Parathyroid adenoma (tissue), 2 donors: ENCODE measurements around the gene MORC2.

ENCODE experiments used
- H2AFZ ChIP-seq: fragments of 300-600 bp; sonication (generic); one replicate; pipeline ENCODE4 v1.7.0; 2017; ENCODE audit warnings: antibody characterized with exemption, mild to moderate bottlenecking
- H3K27ac ChIP-seq: fragments of 300-600 bp; sonication (generic); one replicate; pipeline ENCODE4 v1.7.0; 2017
- H3K27me3 ChIP-seq: fragments of 300-600 bp; sonication (generic); one replicate; pipeline ENCODE4 v1.7.0; 2017; ENCODE audit warnings: low read length; ENCODE audit not compliant: control insufficient read depth, insufficient read depth
- H3K36me3 ChIP-seq: fragments of 300-600 bp; sonication (generic); one replicate; pipeline ENCODE4 v1.7.0; 2017; ENCODE audit warnings: low read length; ENCODE audit not compliant: control insufficient read depth, insufficient read depth
- H3K4me1 ChIP-seq: fragments of 300-600 bp; sonication (generic); one replicate; pipeline ENCODE4 v1.7.0; 2017; ENCODE audit warnings: control low read depth
- H3K4me2 ChIP-seq: fragments of 300-600 bp; sonication (generic); one replicate; pipeline ENCODE4 v1.7.0; 2017; ENCODE audit warnings: low read length
- H3K4me3 ChIP-seq: fragments of 300-600 bp; sonication (generic); one replicate; pipeline ENCODE4 v1.7.0; 2017; ENCODE audit warnings: low read depth, low read length
- H3K79me2 ChIP-seq: fragments of 300-600 bp; sonication (generic); one replicate; pipeline ENCODE4 v1.7.0; 2017; ENCODE audit warnings: control low read depth
- H3K9ac ChIP-seq: fragments of 300-600 bp; sonication (generic); one replicate; pipeline ENCODE4 v1.7.0; 2017; ENCODE audit warnings: mild to moderate bottlenecking
- H3K9me3 ChIP-seq: fragments of 300-600 bp; sonication (generic); one replicate; pipeline ENCODE4 v1.7.0; 2017; ENCODE audit warnings: low read length; ENCODE audit not compliant: control insufficient read depth
- TF ChIP-seq, protein P1 (sequence below): fragments of 300-600 bp; sonication (generic); IDR thresholded peaks from one replicate; pipeline ENCODE4 v1.7.0; 2017; ENCODE audit warnings: antibody characterized with exemption, mild to moderate bottlenecking
- donor health status: primary hyperparathyroidism.

The MORC2 gene

DNA sequence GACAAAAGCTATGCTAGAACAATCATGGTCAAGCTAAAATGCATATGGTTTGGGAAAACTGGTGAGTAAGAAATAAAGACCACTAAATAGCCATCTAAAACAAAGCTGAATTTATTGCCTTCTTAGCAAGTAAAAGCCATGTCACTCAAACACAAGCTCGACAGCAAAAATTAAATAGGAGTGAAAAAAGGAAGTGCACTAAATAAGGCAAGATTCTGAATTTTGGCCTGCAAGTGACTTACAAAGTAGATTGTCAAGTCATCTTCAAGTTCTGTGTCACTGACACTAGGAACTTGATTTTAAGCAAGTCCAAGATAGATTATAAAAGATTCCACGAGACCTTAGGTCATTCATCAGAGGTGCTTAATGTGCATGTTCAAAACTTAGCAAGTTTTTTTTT is 27.9 kb upstream of the MORC2 start:
- Histone ChIP-seq H3K79me2 (no peaks in the 10 kb centered on the region), H3K27ac (no peak overlapping the region)
- TF ChIP-seq, protein P1, sequence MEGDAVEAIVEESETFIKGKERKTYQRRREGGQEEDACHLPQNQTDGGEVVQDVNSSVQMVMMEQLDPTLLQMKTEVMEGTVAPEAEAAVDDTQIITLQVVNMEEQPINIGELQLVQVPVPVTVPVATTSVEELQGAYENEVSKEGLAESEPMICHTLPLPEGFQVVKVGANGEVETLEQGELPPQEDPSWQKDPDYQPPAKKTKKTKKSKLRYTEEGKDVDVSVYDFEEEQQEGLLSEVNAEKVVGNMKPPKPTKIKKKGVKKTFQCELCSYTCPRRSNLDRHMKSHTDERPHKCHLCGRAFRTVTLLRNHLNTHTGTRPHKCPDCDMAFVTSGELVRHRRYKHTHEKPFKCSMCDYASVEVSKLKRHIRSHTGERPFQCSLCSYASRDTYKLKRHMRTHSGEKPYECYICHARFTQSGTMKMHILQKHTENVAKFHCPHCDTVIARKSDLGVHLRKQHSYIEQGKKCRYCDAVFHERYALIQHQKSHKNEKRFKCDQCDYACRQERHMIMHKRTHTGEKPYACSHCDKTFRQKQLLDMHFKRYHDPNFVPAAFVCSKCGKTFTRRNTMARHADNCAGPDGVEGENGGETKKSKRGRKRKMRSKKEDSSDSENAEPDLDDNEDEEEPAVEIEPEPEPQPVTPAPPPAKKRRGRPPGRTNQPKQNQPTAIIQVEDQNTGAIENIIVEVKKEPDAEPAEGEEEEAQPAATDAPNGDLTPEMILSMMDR = no peak

DNA sequence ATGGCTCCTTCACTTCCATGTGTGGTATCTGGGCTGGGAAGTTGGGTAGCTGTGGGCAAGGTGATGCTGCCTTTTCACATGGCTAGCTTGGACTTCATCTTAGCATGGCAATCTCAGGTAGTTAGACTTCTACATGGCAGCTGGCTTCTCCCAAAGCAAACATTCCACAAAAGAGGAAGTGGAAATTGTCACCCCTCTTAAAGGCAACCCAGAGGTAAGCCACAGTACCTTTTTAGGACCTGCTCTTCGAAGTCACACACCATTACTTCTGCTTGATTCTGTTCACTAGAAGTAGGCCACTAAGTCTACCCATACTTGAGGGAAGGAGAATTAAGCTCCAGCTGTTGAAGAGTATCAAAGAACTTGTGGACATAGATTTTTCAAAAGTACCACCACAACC is 26.4 kb upstream of the MORC2 start:
- Histone ChIP-seq H3K4me1 (peaks cover 2% of the 10 kb centered on the region), H3K27ac (no peak overlapping the region), H3K9me3 (no peaks in the 10 kb centered on the region), H3K4me3 (no peak overlapping the region), H3K9ac (no peak overlapping the region), H2AFZ (no peak overlapping the region), H3K79me2 (no peaks in the 10 kb centered on the region), H3K27me3 (no peaks in the 10 kb centered on the region), H3K4me2 (no peak overlapping the region), H3K36me3 (no peaks in the 10 kb centered on the region)
- TF ChIP-seq, protein P1 = no peak

More for the DNA sequence above, 27.9 kb upstream of the MORC2 start:
- Histone ChIP-seq H3K4me3 (no peak overlapping the region), H3K4me1 (peaks cover 2% of the 10 kb centered on the region), H3K36me3 (no peaks in the 10 kb centered on the region), H3K27me3 (no peaks in the 10 kb centered on the region), H2AFZ (no peak overlapping the region), H3K9me3 (no peaks in the 10 kb centered on the region), H3K9ac (no peak overlapping the region), H3K4me2 (no peak overlapping the region)

DNA sequence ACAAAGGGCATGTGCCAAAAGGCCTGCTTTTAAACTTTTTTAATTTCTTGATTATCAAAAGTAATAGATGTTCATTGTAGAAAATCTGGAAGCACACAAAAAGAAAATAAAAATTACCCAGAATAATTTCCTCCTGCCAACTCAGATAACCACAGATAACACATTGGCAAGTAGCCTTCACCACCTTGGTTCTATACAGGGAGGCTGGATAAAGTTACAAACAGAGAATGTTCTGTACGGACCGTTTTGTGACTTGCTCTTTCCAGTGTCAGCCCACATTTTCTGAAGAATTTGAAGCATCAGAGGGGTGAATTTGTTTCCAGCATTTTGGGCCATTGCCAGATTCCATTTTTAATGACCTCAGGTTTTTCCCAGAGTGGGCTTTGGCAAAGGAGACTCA is 24.0 kb upstream of the MORC2 start:
- TF ChIP-seq, protein P1 = no peak
- no peak overlapping the region for H3K9ac ChIP-seq
- no peaks in the 10 kb centered on the region for H3K36me3 ChIP-seq
- H3K4me2 ChIP-seq = no peak overlapping the region
- no peaks in the 10 kb centered on the region for H3K9me3 ChIP-seq
- peaks cover 2% of the 10 kb centered on the region for H3K4me1 ChIP-seq
- H2AFZ ChIP-seq = no peak overlapping the region
- H3K79me2 ChIP-seq = no peaks in the 10 kb centered on the region
- no peak overlapping the region for H3K4me3 ChIP-seq
- H3K27ac ChIP-seq = no peak overlapping the region
- H3K27me3 ChIP-seq = no peaks in the 10 kb centered on the region

DNA sequence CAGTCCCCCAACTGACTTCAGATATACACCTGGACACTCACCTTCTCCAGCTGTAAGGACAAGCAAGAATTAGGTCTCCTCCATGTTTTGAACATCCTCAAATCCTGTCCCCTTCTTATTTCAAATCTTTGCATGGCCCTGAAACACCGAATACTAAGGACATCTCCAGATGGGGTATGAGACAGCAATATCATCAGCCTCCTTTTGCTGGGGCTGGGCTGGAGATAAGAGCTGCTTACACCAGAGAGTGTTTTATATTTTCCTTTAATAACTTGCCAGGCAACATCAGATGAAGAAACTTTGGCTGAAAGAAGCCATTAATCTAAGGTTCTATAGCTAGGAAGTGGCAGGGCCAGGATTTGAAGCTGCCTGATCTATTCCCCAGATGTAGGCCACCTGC is 22.1 kb upstream of the MORC2 start:
- TF ChIP-seq, protein P1 = no peak
- no peak overlapping the region for H3K4me3 ChIP-seq
- H3K36me3 ChIP-seq = no peaks in the 10 kb centered on the region
- H3K4me1 ChIP-seq = peaks cover 2% of the 10 kb centered on the region
- H2AFZ ChIP-seq = no peak overlapping the region
- no peak overlapping the region for H3K4me2 ChIP-seq
- H3K9ac ChIP-seq = no peak overlapping the region
- no peaks in the 10 kb centered on the region for H3K9me3 ChIP-seq
- no peaks in the 10 kb centered on the region for H3K27me3 ChIP-seq
- no peaks in the 10 kb centered on the region for H3K79me2 ChIP-seq
- no peak overlapping the region for H3K27ac ChIP-seq

DNA sequence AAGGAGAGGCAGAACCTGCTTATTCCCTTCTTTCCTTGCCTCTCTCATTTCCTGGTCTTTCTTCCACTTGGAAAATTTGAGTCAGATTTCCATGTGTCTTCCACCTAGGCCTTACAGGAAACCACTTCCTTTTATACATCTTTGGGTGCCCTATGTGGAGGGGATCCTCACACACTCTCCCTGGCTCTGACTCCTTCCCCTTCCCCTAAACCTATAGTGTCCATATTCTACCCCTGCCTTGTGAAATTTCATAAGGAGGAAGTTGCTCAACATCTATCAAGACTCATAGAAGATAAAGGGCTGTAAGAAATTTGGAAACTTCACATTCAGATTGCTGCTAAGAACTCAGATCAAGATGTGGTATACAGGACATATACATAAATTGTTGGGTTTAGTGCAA is 20.9 kb upstream of the MORC2 start:
- no peak overlapping the region for H3K4me2 ChIP-seq
- no peaks in the 10 kb centered on the region for H3K36me3 ChIP-seq
- no peaks in the 10 kb centered on the region for H3K27me3 ChIP-seq
- H3K4me1 ChIP-seq = peaks cover 2% of the 10 kb centered on the region
- no peak overlapping the region for H3K9ac ChIP-seq
- H3K79me2 ChIP-seq = no peaks in the 10 kb centered on the region
- TF ChIP-seq, protein P1 = no peak
- H3K27ac ChIP-seq = no peak overlapping the region
- H3K9me3 ChIP-seq = no peaks in the 10 kb centered on the region
- no peak overlapping the region for H2AFZ ChIP-seq
- no peak overlapping the region for H3K4me3 ChIP-seq
